ENCODE measurements around the gene DHRS11.

Gene DHRS11
- 9.6 to 12.4 reads per million in 2 donors for total RNA-seq

GRCh38 chr17:36591434-36592315 lies at the start of gene DHRS11:
Gene DHRS11 (plus strand): TSS chr17:36591879. CDS start chr17:36592010, 131 bp downstream.
- DNase-seq, result peak; percentile 67

GRCh38 chr17:36542755-36543154 lies 48.9 kb upstream of the DHRS11 start:
- DNase-seq, result no peak

DNA sequence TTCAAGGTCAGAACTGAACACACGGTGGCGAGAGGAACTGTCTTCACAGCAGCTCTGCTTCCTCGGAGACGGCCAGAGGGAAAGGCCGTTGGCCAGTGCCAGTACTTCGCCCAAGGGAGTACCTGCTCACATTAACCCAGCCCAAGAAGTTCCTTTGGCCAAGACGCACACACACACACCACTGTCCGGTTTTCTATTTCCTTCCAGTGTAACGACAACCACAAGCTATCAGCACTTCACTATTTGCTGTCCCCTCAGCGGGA lies 47.7 kb upstream of the DHRS11 start:
- DNase-seq, result no peak

DNA sequence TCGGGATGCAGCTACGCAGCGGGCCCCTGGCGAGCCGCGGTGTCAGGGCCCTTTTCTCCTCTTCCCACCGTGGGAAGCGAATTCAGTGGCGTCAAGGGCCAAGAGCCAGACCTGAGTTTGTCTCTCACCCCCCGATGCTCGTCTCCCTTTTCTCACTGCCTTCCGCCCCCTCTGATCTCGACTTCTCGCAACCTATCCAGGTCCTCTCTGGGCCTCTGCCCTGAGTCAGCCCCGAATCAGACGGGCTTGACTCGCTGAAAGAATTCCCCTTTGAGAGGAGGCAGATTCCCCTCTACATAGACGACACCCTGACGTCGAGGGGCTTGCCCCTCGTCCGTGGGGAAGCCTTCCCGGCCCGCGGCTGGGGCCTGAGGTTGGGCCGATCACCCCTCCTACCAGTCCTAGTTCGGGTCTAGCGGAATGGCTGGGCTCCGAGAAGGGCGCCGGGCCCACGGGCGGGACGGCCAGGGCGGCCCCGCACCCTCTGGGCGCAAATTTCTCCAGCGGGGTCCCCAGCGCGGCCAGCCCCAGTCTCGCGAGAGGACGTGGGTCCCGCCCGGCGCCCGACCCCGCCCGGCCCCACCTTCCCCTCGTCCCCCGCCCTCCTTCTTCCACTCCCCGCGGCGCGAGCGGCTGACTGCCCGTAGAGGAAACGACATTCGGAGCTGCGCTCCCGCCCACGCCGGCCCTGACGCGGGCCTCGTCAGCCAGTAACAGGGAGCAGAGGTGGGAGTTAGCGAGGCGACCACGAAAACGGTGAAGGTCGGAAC lies 47.2 kb upstream of the DHRS11 start, which contains the start of gene GGNBP2:
GGNBP2 (plus strand) TSS at position 613 of the 770 bp plus-strand sequence. CDS start 806 bp downstream, outside the sequence.
- DNase-seq, result peak; percentile 83

DNA sequence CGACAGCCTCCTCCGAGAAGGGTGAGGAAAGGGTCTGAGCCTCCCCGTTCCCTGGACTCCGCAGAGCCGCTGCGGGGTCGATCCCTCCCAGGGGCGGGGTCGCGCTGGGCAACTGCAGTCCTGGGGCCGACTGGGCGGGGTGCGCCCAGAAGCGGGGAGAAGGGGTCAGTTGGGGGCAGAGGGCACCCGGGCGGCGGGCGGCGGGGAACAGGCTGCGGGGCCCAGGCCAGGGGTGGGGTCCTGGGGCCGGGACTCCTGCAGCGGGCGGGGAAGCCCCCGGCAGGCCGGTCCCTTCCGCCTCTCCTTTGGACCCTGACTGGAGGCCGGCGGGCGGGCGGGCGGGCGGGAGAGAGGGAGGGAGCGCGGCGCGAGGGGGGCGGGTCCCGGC lies 46.6 kb upstream of the DHRS11 start:
- no peak for DNase-seq

DNA sequence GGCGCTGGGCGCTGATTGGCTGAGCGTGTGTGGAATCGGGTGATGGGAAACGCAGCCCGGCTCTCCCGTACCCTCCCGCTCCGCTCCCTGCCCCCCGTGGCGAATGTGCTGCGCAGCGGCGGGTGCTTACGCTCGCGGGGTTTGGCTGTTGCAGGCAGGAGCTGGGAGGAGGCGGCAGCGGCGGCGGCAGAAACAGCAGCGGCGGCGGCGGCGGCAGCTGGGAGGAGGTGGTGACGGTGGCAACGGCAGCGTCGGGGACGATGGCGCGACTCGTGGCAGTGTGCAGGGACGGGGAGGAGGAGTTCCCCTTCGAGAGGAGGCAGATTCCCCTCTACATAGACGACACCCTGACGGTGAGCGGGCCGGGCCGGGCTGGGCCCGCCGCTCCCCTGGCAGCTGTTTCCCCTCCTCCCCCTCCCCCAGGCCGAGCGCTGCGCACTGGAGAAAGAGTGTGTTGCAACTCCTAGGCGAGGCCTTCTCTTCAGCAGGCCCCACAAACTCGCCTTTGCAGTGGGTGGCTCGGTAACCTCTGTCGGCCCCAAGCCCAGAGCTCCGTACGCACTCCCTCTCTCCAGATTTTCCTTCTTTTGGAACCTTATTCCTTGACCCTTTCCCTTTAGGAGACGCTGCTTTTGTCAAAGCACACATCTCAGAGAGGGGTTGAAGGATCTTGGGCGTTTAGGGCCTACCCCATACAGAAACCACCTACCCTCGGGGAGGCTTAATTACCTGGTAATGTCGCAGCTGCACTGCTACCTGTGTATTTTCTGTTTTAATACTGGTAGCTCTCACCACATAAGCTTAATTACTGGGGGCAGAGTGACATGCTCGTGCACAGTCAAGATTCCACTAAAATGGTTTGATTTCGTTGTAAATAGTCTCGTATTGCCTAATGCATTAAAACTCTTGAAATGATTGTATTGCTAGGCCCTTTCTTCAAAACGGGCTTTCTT lies 45.9 kb upstream of the DHRS11 start:
- DNase-seq, result peak; percentile 98

DNA sequence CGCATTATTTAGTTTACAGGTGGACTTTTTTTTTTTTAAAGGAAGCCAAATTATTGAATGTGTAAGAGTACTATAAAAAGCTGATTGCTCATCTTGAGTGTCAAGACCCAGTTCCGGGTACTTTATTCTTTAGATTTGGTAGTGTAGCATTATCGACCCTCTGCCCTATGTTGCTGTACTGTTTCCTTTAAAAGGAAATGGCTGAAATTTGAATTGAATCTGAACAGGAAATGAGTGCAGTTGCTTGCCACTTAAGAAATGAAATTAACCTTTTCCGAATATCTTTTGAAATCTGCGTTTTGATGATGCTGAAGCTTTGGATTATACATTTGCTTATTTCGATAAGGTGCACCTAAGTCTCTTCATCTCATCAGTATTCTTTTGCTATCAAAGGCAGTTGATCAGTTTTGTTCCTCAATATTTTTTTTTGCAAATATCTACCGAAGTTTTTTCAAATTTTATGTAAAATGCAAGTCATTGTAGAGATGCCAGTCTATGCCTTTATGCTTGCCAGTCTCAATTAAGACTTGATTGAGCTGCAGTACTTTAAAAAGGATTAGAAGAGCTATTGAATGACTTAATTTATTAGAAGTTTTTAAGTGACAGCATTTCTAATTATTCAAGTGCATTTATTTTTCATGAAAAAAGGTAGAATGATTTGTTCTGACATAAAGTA lies 45.1 kb upstream of the DHRS11 start:
- DNase-seq, result no peak

GRCh38 chr17:36547776-36548175 lies 43.9 kb upstream of the DHRS11 start:
- DNase-seq, result no peak

- no peak for DNase-seq
Measured at GRCh38 chr17:36550491-36551417, 40.9 kb upstream of the DHRS11 start.

DNA sequence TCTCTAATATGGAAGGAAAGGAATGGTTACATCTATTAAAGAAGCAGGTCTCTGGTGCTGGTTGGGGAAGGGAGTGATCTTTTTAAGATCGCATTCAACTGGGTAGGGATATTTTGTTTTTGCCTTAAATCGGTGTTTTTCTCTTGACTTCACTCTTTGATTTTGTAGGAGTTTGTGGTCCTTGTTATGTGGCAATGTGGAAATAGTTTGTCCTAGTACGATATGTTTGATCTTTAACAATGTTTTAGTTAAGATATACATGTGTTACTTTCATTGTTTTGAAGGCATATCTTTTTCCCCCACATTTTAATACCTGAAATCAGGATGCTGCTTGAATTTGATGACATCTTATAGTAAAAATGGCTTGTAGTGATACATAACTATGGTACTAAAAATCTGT lies 38.2 kb upstream of the DHRS11 start:
- no peak for DNase-seq

DNA sequence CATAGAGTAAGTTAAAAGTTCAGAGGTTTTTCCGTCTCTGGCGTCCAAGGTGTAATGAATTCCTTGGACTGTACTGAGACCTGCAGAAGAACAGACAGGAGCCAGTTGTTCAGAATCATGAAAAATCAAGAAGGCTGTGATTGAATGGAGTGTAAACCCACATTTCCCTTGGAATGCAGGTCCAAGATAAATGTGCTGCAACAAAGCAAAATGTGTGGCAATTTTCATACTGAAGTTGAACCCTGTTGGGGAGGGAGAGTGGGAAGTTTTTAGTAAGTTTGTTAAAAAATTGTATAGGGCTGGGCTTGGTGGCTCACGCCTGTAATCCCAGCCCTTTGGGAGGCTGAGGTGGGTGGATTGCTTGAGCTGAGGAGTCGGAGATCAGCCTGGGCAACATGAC lies 25.6 kb upstream of the DHRS11 start:
- no peak for DNase-seq

GRCh38 chr17:36575028-36575427 lies 16.7 kb upstream of the DHRS11 start:
- no peak for DNase-seq

DNA sequence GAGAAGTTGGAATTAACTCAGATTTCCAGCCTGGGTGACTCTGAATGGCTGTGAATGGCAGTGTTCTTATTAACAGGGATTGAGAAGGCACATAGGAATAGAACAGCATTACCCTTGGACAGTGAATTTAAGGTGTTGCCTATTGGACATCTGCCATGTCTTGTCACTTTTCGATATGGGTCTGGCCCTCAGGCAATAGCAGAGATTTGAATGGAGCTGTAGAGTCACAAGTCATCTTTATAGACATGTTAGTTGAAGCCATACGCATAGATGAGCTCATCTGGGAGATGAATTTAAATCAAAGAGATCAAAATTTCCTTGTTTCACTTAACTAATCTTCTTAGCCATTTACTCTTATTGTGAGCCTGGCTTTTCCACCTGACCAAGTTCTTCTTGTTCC lies 14.9 kb upstream of the DHRS11 start:
- no peak for DNase-seq

- no peak for DNase-seq
Measured at GRCh38 chr17:36578671-36579070, 13.0 kb upstream of the DHRS11 start.

DNA sequence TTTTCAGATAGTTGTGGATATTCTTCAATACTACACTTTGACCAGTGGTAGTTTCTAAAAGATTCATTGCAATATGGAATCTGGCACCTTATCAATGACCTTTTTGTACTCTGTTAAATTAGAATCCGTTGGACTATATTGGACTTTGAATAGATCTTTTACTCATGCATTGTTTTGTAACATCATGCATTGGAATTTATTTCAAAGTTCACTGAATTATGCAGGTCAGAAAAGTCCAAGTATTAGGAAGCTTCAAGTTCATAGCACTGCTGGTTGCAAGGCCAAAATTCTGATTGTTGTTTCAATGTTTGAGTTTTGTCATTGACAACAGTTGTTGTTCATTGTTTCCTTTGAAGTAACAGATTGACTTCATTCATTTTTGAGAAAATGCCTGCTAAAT lies 7.9 kb upstream of the DHRS11 start:
- DNase-seq, result no peak

DNA sequence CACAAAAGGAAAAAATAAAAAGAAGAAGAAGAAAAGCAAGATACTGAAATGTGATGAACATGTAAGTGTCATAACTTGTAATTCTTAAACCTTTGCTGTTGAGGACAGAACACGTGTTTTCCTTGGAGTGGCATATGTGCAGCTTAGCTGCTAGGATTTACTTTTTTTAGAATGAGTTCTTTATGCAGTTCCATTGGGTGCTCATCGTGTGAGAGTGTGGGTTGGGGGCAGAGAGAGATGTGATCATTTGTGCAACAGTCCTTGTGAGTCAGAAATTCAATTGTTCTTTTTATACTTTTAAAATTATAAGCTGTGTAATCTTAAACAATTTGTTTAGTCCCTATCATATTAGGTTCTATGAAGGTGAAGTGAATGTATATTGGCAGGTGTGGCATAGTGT lies 5.5 kb upstream of the DHRS11 start:
- no peak for DNase-seq

DNA sequence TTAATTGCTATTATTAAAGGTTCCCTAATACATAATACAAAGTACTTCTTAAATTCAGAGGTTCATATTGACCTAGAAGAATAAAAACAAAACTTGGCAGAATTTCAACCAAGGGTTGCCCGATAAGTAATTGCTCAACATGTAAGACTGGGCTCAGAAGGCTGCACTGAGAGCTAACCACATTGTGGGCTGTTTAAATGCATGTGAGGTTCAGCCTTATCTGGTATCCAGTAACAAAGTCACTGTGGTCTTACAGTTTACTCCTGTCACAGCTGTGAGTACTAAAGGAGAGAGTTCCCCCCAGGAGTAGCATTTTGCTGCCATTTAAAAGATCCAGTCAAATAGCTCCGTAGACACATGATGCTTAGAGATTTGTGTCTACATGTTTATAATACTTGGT lies 1.6 kb upstream of the DHRS11 start:
- no peak for DNase-seq

DNA sequence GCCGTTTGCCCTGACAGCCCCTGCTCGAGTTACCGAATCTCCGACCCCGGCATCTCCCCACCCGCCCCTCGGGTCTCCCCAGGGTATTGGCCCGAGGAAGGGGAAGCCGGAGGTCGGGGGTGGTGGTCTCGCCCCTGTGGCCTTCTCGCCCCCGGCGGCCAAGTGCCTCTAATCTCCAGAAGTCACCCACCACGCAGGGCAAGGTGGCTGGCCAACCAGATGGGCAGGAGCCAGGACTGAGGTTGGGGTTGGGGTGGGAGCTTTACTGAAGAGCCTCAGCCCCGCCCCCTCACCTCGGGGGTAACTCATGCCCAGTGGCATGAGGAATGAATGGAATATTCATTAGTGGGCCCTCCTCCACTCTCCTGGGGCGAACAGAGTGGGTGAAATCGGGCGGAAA lies 637 bp downstream of the DHRS11 start:
- no peak for DNase-seq

DNA sequence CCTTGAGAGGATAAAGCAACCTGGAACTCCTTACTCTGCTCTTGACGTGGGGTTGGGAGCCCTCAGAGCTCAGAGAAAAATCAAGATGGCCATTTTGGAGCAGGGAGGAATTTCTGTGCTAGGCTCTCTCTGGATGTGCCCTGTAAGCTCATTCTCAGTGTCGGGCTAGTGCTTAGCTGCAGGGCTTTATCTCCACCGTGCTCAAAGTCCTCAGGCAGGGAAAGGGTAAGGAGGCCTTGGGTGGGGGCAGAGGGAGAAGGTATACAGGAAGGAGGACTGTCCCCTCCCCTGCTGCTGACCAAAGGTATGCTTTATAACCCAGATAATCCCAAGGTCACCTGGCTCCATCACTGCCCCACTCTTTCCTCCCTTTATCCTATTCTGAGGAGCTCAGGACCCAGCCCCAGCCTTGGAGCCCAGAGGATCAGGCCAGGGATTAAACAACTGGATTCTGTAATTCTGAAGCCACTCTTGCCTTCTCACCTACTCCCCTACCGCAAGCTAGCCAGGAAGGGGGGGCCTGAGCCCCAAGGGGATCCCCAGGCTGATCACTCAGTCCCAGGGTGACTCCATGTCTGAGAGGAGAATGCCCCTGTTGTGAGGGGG lies 1.1 kb downstream of the DHRS11 start:
- no peak for DNase-seq

- no peak for DNase-seq
Measured at GRCh38 chr17:36593656-36594316, 2.1 kb downstream of the DHRS11 start.
